GM19043 (cell line): Measurements from ENCODE around the gene SNX24.
"Not testable (repeated sequence)": the region's sequence is repeated elsewhere in the genome, so short reads cannot be mapped to it uniquely, and the experiment has no call there.

Experiments used
- ATAC-seq: cut with Tn5 transposase; IDR thresholded peaks from one replicate; pipeline ENCODE4 v1.9.1; 2021; ENCODE audit warnings: low read depth; ENCODE audit not compliant: unreplicated experiment

The SNX24 gene

GRCh38 chr5:122845229-122846050 lies at the start of gene SNX24:
Gene SNX24, plus strand, starts transcription at chr5:122845613. Its CDS starts 21 bp downstream, at chr5:122845634.
- ATAC-seq: peak; percentile 77

- no peak for ATAC-seq
Observed at GRCh38 chr5:122805481-122805880, 39.9 kb upstream of the SNX24 start.

- no peak for ATAC-seq
Observed at GRCh38 chr5:122810405-122810804, 35.0 kb upstream of the SNX24 start.

GRCh38 chr5:122815218-122815767 lies 30.1 kb upstream of the SNX24 start:
- ATAC-seq: no peak

GRCh38 chr5:122816756-122817155 lies 28.7 kb upstream of the SNX24 start:
- no peak for ATAC-seq

GRCh38 chr5:122831984-122832383 lies 13.4 kb upstream of the SNX24 start:
- ATAC-seq: no peak

GRCh38 chr5:122835681-122836080 lies 9.7 kb upstream of the SNX24 start:
- ATAC-seq: no peak

GRCh38 chr5:122836947-122837346 lies 8.5 kb upstream of the SNX24 start:
- no peak for ATAC-seq

GRCh38 chr5:122839731-122840130 lies 5.7 kb upstream of the SNX24 start:
- ATAC-seq: no peak

GRCh38 chr5:122842016-122842580 lies 3.3 kb upstream of the SNX24 start:
- no peak for ATAC-seq

GRCh38 chr5:122844136-122844909 lies 1.1 kb upstream of the SNX24 start:
- ATAC-seq: peak; percentile 2

- ATAC-seq: peak; percentile 38
Observed at GRCh38 chr5:122844910-122845228, 544 bp upstream of the SNX24 start.

GRCh38 chr5:122846051-122846550 lies 688 bp downstream of the SNX24 start:
- no peak for ATAC-seq

GRCh38 chr5:122847687-122848081 lies 2.3 kb downstream of the SNX24 start:
- ATAC-seq: no peak

GRCh38 chr5:122849771-122850170 lies 4.4 kb downstream of the SNX24 start:
- ATAC-seq: no peak

GRCh38 chr5:122857538-122857937 lies 12.1 kb downstream of the SNX24 start:
- not testable (repeated sequence) for ATAC-seq

- no peak for ATAC-seq
Observed at GRCh38 chr5:122858451-122858850, 13.0 kb downstream of the SNX24 start.

GRCh38 chr5:122863240-122863639 lies 17.8 kb downstream of the SNX24 start:
- ATAC-seq: no peak

GRCh38 chr5:122863721-122864120 lies 18.3 kb downstream of the SNX24 start:
- no peak for ATAC-seq

- no peak for ATAC-seq
Observed at GRCh38 chr5:122864400-122864799, 19.0 kb downstream of the SNX24 start.

- ATAC-seq: no peak
Observed at GRCh38 chr5:122864842-122865241, 19.4 kb downstream of the SNX24 start.
